HCT116 (cell line): ENCODE measurements around the gene ZNF224. TPM values are rescaled to one million over a fixed set of nuclear protein-coding genes. Genes with fewer than 3 reads are reported as not detected.

Source experiments
- ATAC-seq: fragments of 200-7000 bp; cut with Tn5 transposase; 2 replicates; pipeline ENCODE4 v1.9.1; 2020; ENCODE audit warnings: mild to moderate bottlenecking, moderate library complexity
- BruUV-seq: library from RNA; stranded (reverse); fragments of 400-500 nt; replicated peaks from 2 replicates; lab custom pipeline; 2021; lab: Mats Ljungman, UMichigan
- CTCF ChIA-PET: fragments of 300-600 bp; sonication (Branson Sonifier 250); formaldehyde crosslinking; loops from one replicate; lab custom pipeline; 2021; ENCODE audit warnings: antibody characterized with exemption; lab: Charles Lee
- POLR2A ChIA-PET: fragments of 300-600, 350-600 bp; sonication (Branson Sonifier 250); formaldehyde crosslinking; loops from one replicate; lab custom pipeline; 2021; ENCODE audit warnings: antibody characterized with exemption; lab: Charles Lee
- RAD21 ChIA-PET, 2 experiments: fragments of 300-600 bp; sonication (Branson Sonifier 250); formaldehyde crosslinking; loops; one replicate each; lab custom pipeline; 2023; ENCODE audit warnings: low total read pairs in 2 of 2; ENCODE audit not compliant: uncharacterized antibody in 2 of 2, unreplicated experiment in 2 of 2, low non-redundant PET in 1 of 2; lab: Charles Lee
- DNase-seq: peaks from one replicate; pipeline ENCODE4 v3.0.0-alpha.2; 2010; ENCODE audit warnings: low read depth, low spot score
- H2AFZ ChIP-seq: fragments of 200-600 bp; shearing (Covaris generic), sonication (generic); 2 replicates; pipeline ENCODE4 v1.6.1; 2017; ENCODE audit warnings: low read depth, mixed run types, mixed read lengths, antibody characterized with exemption, low read length; ENCODE audit not compliant: poor library complexity, severe bottlenecking
- H3K27ac ChIP-seq: 2 replicates; pipeline ENCODE4 v1.5.1; 2012; ENCODE audit warnings: low read depth, low read length
- H3K27me3 ChIP-seq: fragments of 200-600 bp; sonication (generic); 2 replicates; pipeline ENCODE4 v1.6.1; 2016; ENCODE audit warnings: mixed run types, low read length, mixed read lengths; ENCODE audit not compliant: insufficient read depth
- H3K36me3 ChIP-seq, 2 experiments: fragments of 200-500 bp in 1 of 2; fragments of 200-600 bp in 1 of 2; sonication (Bioruptor generic) in 1 of 2; sonication (generic) in 1 of 2; 2 replicates each; pipeline versions ENCODE4 v1.5.1 to v1.6.1; 2014 to 2016; ENCODE audit warnings: low read length in 2 of 2, inconsistent platforms in 1 of 2, mixed read lengths in 1 of 2, mixed run types in 1 of 2; ENCODE audit not compliant: insufficient read depth in 2 of 2, control insufficient read depth in 1 of 2
- H3K4me1 ChIP-seq, 2 experiments: fragments of 200-600 bp in 1 of 2; sonication (generic) in 1 of 2; 2 replicates each; pipeline versions ENCODE4 v1.5.1 to v1.6.1; 2012 to 2017; ENCODE audit warnings: low read length in 2 of 2, inconsistent platforms in 1 of 2, mild to moderate bottlenecking in 1 of 2, mixed read lengths in 1 of 2, mixed run types in 1 of 2, moderate library complexity in 1 of 2; ENCODE audit not compliant: insufficient read depth in 2 of 2, control insufficient read depth in 1 of 2
- H3K4me2 ChIP-seq: fragments of 200-600 bp; sonication (generic); 2 replicates; pipeline ENCODE4 v1.6.1; 2017; ENCODE audit warnings: mixed run types, low read length, mixed read lengths
- H3K4me3 ChIP-seq, 2 experiments: fragments of 200-600 bp in 1 of 2; sonication (generic) in 1 of 2; replicated peaks in 1 of 2; 2 replicates each; pipeline ENCODE4 v1.5.1; 2011 to 2016; ENCODE audit warnings: low read length in 2 of 2, control low read depth in 1 of 2, low read depth in 1 of 2, mild to moderate bottlenecking in 1 of 2, mixed read lengths in 1 of 2, mixed run types in 1 of 2
- H3K79me2 ChIP-seq: fragments of 200-600 bp; sonication (generic); 2 replicates; pipeline ENCODE4 v1.6.1; 2017; ENCODE audit warnings: mild to moderate bottlenecking, mixed run types, low read length, moderate library complexity, mixed read lengths; ENCODE audit not compliant: insufficient read depth
- H3K9ac ChIP-seq: fragments of 200-600 bp; sonication (generic); 2 replicates; pipeline ENCODE4 v1.6.1; 2016; ENCODE audit warnings: low read length, mixed read lengths
- H3K9me2 ChIP-seq: fragments of 200-600 bp; sonication (generic), shearing (Covaris generic); 2 replicates; pipeline ENCODE4 v1.6.1; 2017; ENCODE audit warnings: mixed run types, mild to moderate bottlenecking, moderate library complexity; ENCODE audit not compliant: insufficient read depth
- H3K9me3 ChIP-seq, 2 experiments: fragments of 200-500 bp in 1 of 2; fragments of 200-600 bp in 1 of 2; sonication (Bioruptor generic) in 1 of 2; sonication (generic) in 1 of 2; 2 replicates each; pipeline ENCODE4 v1.6.1; 2014 to 2017; ENCODE audit warnings: low read length in 2 of 2, mixed read lengths in 2 of 2, inconsistent platforms in 1 of 2, low read depth in 1 of 2, mild to moderate bottlenecking in 1 of 2, mixed run types in 1 of 2, moderate library complexity in 1 of 2; ENCODE audit not compliant: control insufficient read depth in 1 of 2, insufficient read depth in 1 of 2
- H4K20me1 ChIP-seq: fragments of 200-600 bp; sonication (generic), shearing (Covaris generic); 2 replicates; pipeline ENCODE4 v1.6.1; 2017; ENCODE audit warnings: mixed run types, mild to moderate bottlenecking, moderate library complexity; ENCODE audit not compliant: insufficient read depth
- CBX3 ChIP-seq: IDR thresholded peaks from 2 replicates; pipeline ENCODE4 v1.6.1; 2012; ENCODE audit warnings: low read depth
- EGR1 ChIP-seq: IDR thresholded peaks from 2 replicates; pipeline ENCODE4 v1.6.1; 2012; ENCODE audit warnings: low read depth
- EZH2 ChIP-seq: fragments of 200-600 bp; sonication (generic); IDR thresholded peaks from 2 replicates; pipeline ENCODE4 v1.6.1; 2017; ENCODE audit warnings: antibody characterized with exemption, mixed run types
- FOSL1 ChIP-seq: IDR thresholded peaks from 2 replicates; pipeline ENCODE4 v1.6.1; 2012; ENCODE audit warnings: low read depth
- POLR2AphosphoS5 ChIP-seq: IDR thresholded peaks from 2 replicates; pipeline ENCODE4 v1.6.1; 2011; ENCODE audit warnings: mild to moderate bottlenecking, low read depth, low read length, moderate library complexity
- RAD21 ChIP-seq: IDR thresholded peaks from 2 replicates; pipeline ENCODE4 v1.6.1; 2012; ENCODE audit warnings: low read depth, mild to moderate bottlenecking
- SIN3A ChIP-seq: IDR thresholded peaks from 2 replicates; pipeline ENCODE4 v1.6.1; 2012; ENCODE audit warnings: low read depth
- SP1 ChIP-seq: IDR thresholded peaks from 2 replicates; pipeline ENCODE4 v1.6.1; 2012; ENCODE audit warnings: low read depth
- SRF ChIP-seq: IDR thresholded peaks from 2 replicates; pipeline ENCODE4 v1.6.1; 2012; ENCODE audit warnings: low read depth
- ZNF274 ChIP-seq: fragments of 200-500 bp; sonication (Bioruptor generic); IDR thresholded peaks from 2 replicates; pipeline ENCODE4 v1.6.1; 2014; ENCODE audit warnings: mild to moderate bottlenecking, low read depth, low read length, inconsistent platforms
- intact Hi-C: fragments of 100-400 bp; cut with micrococcal nuclease; formaldehyde crosslinking; loops from 2 replicates; pipeline ENCODE4 v1.10.0; 2022
- total RNA-seq: library from RNA; stranded (reverse); gene quantifications from one replicate; pipeline ENCODE4 v1.2.1, GENCODE V29; 2021; ENCODE audit not compliant: unreplicated experiment
- TF ChIP-seq, protein P1 (sequence below): IDR thresholded peaks from 2 replicates; pipeline ENCODE4 v1.6.1; 2011; ENCODE audit warnings: mild to moderate bottlenecking, low read length, moderate library complexity; ENCODE audit not compliant: insufficient replicate concordance; ENCODE audit errors: extremely low read depth

ZNF224 gene
- total RNA-seq, 1 experiment from 2014 or later, result 15.1 TPM

DNA sequence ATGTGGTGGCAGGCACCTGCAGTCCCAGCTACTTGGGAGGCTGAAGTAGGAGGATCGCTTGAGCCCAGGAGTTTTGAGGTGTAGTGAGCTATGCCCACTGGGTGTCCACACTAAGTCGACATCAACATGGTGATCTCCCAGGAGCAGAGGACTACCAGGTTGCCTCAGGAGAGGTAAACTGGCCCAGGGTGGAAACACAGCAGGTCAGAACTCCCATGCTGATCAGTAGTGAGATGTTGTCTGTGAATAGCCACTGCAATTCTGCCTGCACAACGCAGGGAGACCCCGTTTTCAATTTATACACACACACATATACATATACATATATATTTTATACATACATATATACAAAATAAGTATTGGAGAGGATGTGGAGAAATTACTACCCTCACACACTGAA, 2.1 kb upstream of the ZNF224 start:
- BruUV-seq, result no TSS peak
- H3K27me3 ChIP-seq, result no peaks in the 10 kb centered on the region
- peaks cover 4 to 9% of the 10 kb centered on the region in 2 experiments; a peak in 2 of 4 replicates for H3K4me1 ChIP-seq
- H3K9me3 ChIP-seq, result no peaks in the 10 kb centered on the region
- H4K20me1 ChIP-seq, result no peaks in the 10 kb centered on the region
- RAD21 ChIA-PET, result no interaction called here
- no peak overlapping the region for H2AFZ ChIP-seq
- no peak overlapping the region for H3K9ac ChIP-seq
- H3K79me2 ChIP-seq, result peaks cover 13% of the 10 kb centered on the region; the same call in 1 of the 2 replicates
- CTCF ChIA-PET, result no interaction called here
- H3K9me2 ChIP-seq, result no peaks in the 10 kb centered on the region
- POLR2A ChIA-PET, result no interaction called here
- no peak overlapping the region for H3K4me3 ChIP-seq
- no peak overlapping the region for H3K27ac ChIP-seq
- DNase-seq (no peak), ATAC-seq (no peak)
- TF ChIP-seq SRF, result no peak
- TF ChIP-seq RAD21, result no peak
- no peak for TF ChIP-seq EZH2
- TF ChIP-seq FOSL1, result no peak
- no peak for TF ChIP-seq SP1
- TF ChIP-seq, protein P1, sequence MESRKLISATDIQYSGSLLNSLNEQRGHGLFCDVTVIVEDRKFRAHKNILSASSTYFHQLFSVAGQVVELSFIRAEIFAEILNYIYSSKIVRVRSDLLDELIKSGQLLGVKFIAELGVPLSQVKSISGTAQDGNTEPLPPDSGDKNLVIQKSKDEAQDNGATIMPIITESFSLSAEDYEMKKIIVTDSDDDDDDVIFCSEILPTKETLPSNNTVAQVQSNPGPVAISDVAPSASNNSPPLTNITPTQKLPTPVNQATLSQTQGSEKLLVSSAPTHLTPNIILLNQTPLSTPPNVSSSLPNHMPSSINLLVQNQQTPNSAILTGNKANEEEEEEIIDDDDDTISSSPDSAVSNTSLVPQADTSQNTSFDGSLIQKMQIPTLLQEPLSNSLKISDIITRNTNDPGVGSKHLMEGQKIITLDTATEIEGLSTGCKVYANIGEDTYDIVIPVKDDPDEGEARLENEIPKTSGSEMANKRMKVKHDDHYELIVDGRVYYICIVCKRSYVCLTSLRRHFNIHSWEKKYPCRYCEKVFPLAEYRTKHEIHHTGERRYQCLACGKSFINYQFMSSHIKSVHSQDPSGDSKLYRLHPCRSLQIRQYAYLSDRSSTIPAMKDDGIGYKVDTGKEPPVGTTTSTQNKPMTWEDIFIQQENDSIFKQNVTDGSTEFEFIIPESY, result no peak
- TF ChIP-seq CBX3, result no peak
- TF ChIP-seq POLR2AphosphoS5, result no peak
- no peak for TF ChIP-seq EGR1
- TF ChIP-seq ZNF274, result no peak
- TF ChIP-seq SIN3A, result no peak
- intact Hi-C loops, result loop anchor here (5.0 to 10.0 kb wide), 3 partner anchors 140 to 267 kb away; partner anchors contain the start of genes ZNF112, ZNF221 and ZNF283
- H3K36me3 ChIP-seq, result peaks cover 2 to 6% of the 10 kb centered on the region in 2 experiments; a peak in 1 of 4 replicates
- no peak overlapping the region for H3K4me2 ChIP-seq
